ENCODE measurements around the gene CACNA2D1. TPM values are rescaled to one million over a fixed set of nuclear protein-coding genes. Genes with fewer than 3 reads are reported as not detected.
A peak's percentile ranks its signal among the peaks of the same experiment; 100 is the strongest.

The CACNA2D1 gene
- 10 to 100 TPM; 40.5 to 40.7 TPM for total RNA-seq
- polyA plus RNA-seq: 1 to 10 TPM; 4.5 to 8.0 TPM
- long read RNA-seq, donor 1, partial matches to known transcripts: 7 of 22 reads
- long read RNA-seq, donor 1, other reads (novel, unspliced or antisense): 15 of 22 reads
- long read RNA-seq, donor 2, partial matches to known transcripts: 4 of 24 reads
- long read RNA-seq, donor 2, other reads (novel, unspliced or antisense): 20 of 24 reads

DNA sequence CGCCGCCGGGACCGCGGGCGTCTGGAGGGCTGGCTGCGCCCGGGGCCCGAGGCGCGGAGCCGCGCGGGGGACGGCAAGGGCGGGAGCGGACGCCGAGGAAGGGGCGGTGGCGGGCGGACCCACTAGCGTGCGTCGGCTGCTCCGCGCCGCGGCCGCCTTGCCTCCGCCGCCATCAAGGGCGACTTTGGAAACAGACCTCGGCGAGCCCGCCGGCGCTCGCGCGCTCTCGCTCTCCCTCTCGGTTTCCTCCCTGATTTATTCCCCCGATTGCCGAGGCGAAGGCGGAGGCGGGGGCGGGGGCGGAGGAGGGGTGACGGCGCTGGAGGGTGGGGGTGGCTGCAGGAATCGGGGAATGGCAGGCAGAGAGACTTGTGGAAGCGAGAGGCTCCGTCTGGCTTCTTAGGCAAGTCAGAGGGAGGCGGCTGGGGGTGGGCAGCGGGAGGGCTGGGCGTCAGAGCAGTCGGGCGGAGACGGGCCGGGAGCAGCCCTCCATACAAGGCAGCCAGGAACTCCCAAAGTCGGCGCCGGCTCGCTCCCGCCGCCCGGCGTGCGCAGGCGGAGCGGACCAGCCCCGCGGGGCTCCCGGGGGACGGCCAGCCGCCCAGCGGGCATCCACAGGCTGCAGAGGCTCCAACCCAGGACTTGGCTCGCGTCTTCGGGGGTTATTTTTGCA, at the start of gene CACNA2D1:
CACNA2D1 (minus strand) TSS at position 231 of the 673 bp plus-strand sequence.
- no peaks in the 10 kb centered on the region for H3K36me3 ChIP-seq (ENCODE audit: control insufficient read depth in 1 of 2, insufficient read depth in 2 of 2, low read length in 1 of 2)
- 0 to 1% methylated on average over 54 to 82 of the region's 82 CpGs for WGBS, 2 donors
- no peaks in the 10 kb centered on the region for H3K4me1 ChIP-seq (ENCODE audit: control insufficient read depth in 1 of 2, insufficient read depth in 2 of 2, low read length in 2 of 2)
- H3K27me3 ChIP-seq (ENCODE audit: control insufficient read depth in 1 of 2, insufficient read depth in 2 of 2, low read length in 1 of 2): no peaks in the 10 kb centered on the region
- H3K27ac ChIP-seq (ENCODE audit: low read depth in 1 of 2, low read length in 2 of 2): peak within 1 kb of the TSS; percentile 73 to 93
- ATAC-seq (ENCODE audit: low FRiP score): peak; percentile 95
- H3K4me3 ChIP-seq (ENCODE audit: low read length in 2 of 2): peak within 1 kb of the TSS; percentile 77 to 92
- intact Hi-C loops (cut with DNase I): no loop called here
- no peaks in the 10 kb centered on the region for H3K9me3 ChIP-seq (ENCODE audit: control insufficient read depth, low read length)
- peak; percentile 87 to 95 for DNase-seq

- Histone ChIP-seq H3K4me1 (ENCODE audit: control insufficient read depth in 1 of 2, insufficient read depth in 2 of 2, low read length in 2 of 2) (no peaks in the 10 kb centered on the region), H3K4me3 (ENCODE audit: low read length in 2 of 2) (no peak overlapping the region), H3K27ac (ENCODE audit: low read depth in 1 of 2, low read length in 2 of 2) (no peak overlapping the region), H3K27me3 (ENCODE audit: control insufficient read depth in 1 of 2, insufficient read depth in 2 of 2, low read length in 1 of 2) (no peaks in the 10 kb centered on the region), H3K36me3 (ENCODE audit: control insufficient read depth in 1 of 2, insufficient read depth in 2 of 2, low read length in 1 of 2) (no peaks in the 10 kb centered on the region), H3K9me3 (ENCODE audit: control insufficient read depth, low read length) (no peaks in the 10 kb centered on the region)
- WGBS, 2 donors: 76 to 83% methylated on average over 3 of the region's 3 CpGs
- ATAC-seq (ENCODE audit: low FRiP score): no peak
- no peak for DNase-seq
- intact Hi-C loops (cut with DNase I): loop anchor here (2.0 to 10.0 kb wide), 3 partner anchors 247 to 437 kb away; no protein-coding TSS in a partner anchor
Measured at GRCh38 chr7:82481499-82482097, 38.0 kb upstream of the CACNA2D1 start.

DNA sequence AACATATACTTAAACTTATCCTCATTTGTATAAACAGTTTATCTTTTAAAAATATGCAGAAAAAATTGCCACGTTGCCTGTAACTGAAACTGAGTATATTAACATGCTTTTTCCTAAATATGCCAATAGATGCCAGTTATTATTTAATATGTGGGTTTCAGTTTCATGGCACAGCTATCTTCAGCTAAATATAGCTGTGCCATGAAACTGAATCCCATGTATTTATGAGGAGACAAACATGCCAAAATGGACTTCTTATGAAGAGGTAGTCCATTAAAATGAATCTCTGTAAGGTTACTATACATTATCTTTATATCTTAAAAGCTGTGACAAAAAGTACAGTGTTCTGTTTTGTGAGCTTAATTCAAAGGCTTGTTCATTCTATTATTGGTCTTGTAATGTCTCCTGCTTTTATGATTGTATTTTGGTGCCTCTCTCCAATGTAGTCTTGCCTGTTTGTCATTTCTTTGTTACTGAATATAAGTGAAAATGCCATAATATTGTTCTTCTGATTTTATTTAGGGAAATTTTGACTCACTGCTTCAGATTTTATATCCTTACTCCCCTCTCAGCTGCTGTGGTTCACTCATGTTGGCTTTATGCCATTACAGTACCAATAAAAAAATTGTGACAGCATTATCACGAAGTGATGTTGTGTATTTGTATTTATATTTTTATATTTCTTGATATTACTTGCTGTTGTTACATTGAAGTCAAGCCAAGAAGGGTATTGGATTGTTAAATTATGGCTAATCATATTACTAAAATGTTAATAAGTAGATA, 34.3 kb upstream of the CACNA2D1 start:
- ATAC-seq (ENCODE audit: low FRiP score) (no peak), DNase-seq (no peak)
- Histone ChIP-seq H3K4me3 (ENCODE audit: low read length in 2 of 2) (no peak overlapping the region), H3K36me3 (ENCODE audit: control insufficient read depth in 1 of 2, insufficient read depth in 2 of 2, low read length in 1 of 2) (no peaks in the 10 kb centered on the region), H3K27ac (ENCODE audit: low read depth in 1 of 2, low read length in 2 of 2) (no peak overlapping the region), H3K4me1 (ENCODE audit: control insufficient read depth in 1 of 2, insufficient read depth in 2 of 2, low read length in 2 of 2) (no peaks in the 10 kb centered on the region), H3K27me3 (ENCODE audit: control insufficient read depth in 1 of 2, insufficient read depth in 2 of 2, low read length in 1 of 2) (no peaks in the 10 kb centered on the region), H3K9me3 (ENCODE audit: control insufficient read depth, low read length) (no peaks in the 10 kb centered on the region)
- intact Hi-C loops (cut with DNase I): no loop called here
- 28 to 35% methylated on average over 2 of the region's 2 CpGs for WGBS, 2 donors

GRCh38 chr7:82472966-82473365, 29.4 kb upstream of the CACNA2D1 start:
- H3K27ac ChIP-seq (ENCODE audit: low read depth in 1 of 2, low read length in 2 of 2): no peak overlapping the region
- no peak for DNase-seq
- no peak overlapping the region for H3K4me3 ChIP-seq (ENCODE audit: low read length in 2 of 2)
- ATAC-seq (ENCODE audit: low FRiP score): no peak
- WGBS, 2 donors: 92 to 94% methylated on average over 9 of the region's 9 CpGs
- no peaks in the 10 kb centered on the region for H3K27me3 ChIP-seq (ENCODE audit: control insufficient read depth in 1 of 2, insufficient read depth in 2 of 2, low read length in 1 of 2)
- H3K9me3 ChIP-seq (ENCODE audit: control insufficient read depth, low read length): no peaks in the 10 kb centered on the region
- intact Hi-C loops (cut with DNase I): no loop called here
- H3K4me1 ChIP-seq (ENCODE audit: control insufficient read depth in 1 of 2, insufficient read depth in 2 of 2, low read length in 2 of 2): no peaks in the 10 kb centered on the region
- H3K36me3 ChIP-seq (ENCODE audit: control insufficient read depth in 1 of 2, insufficient read depth in 2 of 2, low read length in 1 of 2): no peaks in the 10 kb centered on the region

- intact Hi-C loops (cut with DNase I): no loop called here
- Histone ChIP-seq H3K27me3 (ENCODE audit: control insufficient read depth in 1 of 2, insufficient read depth in 2 of 2, low read length in 1 of 2) (no peaks in the 10 kb centered on the region), H3K4me1 (ENCODE audit: control insufficient read depth in 1 of 2, insufficient read depth in 2 of 2, low read length in 2 of 2) (no peaks in the 10 kb centered on the region), H3K9me3 (ENCODE audit: control insufficient read depth, low read length) (no peaks in the 10 kb centered on the region), H3K4me3 (ENCODE audit: low read length in 2 of 2) (no peak overlapping the region), H3K36me3 (ENCODE audit: control insufficient read depth in 1 of 2, insufficient read depth in 2 of 2, low read length in 1 of 2) (no peaks in the 10 kb centered on the region), H3K27ac (ENCODE audit: low read depth in 1 of 2, low read length in 2 of 2) (no peak overlapping the region)
- DNase-seq (no peak), ATAC-seq (ENCODE audit: low FRiP score) (no peak)
- 79 to 85% methylated on average over 6 of the region's 6 CpGs for WGBS, 2 donors
Measured at GRCh38 chr7:82471351-82472020, 27.9 kb upstream of the CACNA2D1 start.

DNA sequence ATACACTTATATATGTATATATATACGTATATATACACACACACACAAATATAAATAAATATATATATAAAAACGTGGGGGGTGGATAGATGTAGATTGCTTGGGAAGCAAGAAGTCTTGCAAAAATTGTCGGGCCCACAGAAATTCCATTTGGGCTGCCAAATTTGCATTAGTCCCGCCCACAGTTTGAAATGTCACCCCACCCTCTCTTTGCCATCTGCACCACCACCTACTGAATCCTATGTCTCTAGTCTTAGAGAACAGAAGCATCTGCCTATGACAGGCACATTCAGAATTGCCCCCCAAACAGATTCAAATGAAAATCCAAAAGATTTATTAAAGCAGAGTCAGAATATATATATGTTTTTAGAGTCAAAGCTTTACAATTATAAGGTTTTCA, 25.6 kb upstream of the CACNA2D1 start:
- no peak overlapping the region for H3K27ac ChIP-seq (ENCODE audit: low read depth in 1 of 2, low read length in 2 of 2)
- intact Hi-C loops (cut with DNase I): no loop called here
- H3K4me3 ChIP-seq (ENCODE audit: low read length in 2 of 2): no peak overlapping the region
- 72 to 74% methylated on average over 4 of the region's 4 CpGs for WGBS, 2 donors
- DNase-seq (no peak), ATAC-seq (ENCODE audit: low FRiP score) (no peak)
- H3K36me3 ChIP-seq (ENCODE audit: control insufficient read depth in 1 of 2, insufficient read depth in 2 of 2, low read length in 1 of 2): no peaks in the 10 kb centered on the region
- no peaks in the 10 kb centered on the region for H3K9me3 ChIP-seq (ENCODE audit: control insufficient read depth, low read length)
- H3K4me1 ChIP-seq (ENCODE audit: control insufficient read depth in 1 of 2, insufficient read depth in 2 of 2, low read length in 2 of 2): no peaks in the 10 kb centered on the region
- no peaks in the 10 kb centered on the region for H3K27me3 ChIP-seq (ENCODE audit: control insufficient read depth in 1 of 2, insufficient read depth in 2 of 2, low read length in 1 of 2)

- Histone ChIP-seq H3K4me3 (ENCODE audit: low read length in 2 of 2) (no peak overlapping the region), H3K9me3 (ENCODE audit: control insufficient read depth, low read length) (no peaks in the 10 kb centered on the region), H3K27ac (ENCODE audit: low read depth in 1 of 2, low read length in 2 of 2) (no peak overlapping the region), H3K36me3 (ENCODE audit: control insufficient read depth in 1 of 2, insufficient read depth in 2 of 2, low read length in 1 of 2) (no peaks in the 10 kb centered on the region), H3K4me1 (ENCODE audit: control insufficient read depth in 1 of 2, insufficient read depth in 2 of 2, low read length in 2 of 2) (no peaks in the 10 kb centered on the region), H3K27me3 (ENCODE audit: control insufficient read depth in 1 of 2, insufficient read depth in 2 of 2, low read length in 1 of 2) (no peaks in the 10 kb centered on the region)
- no peak for DNase-seq
- intact Hi-C loops (cut with DNase I): no loop called here
- WGBS, 2 donors: 67 to 70% methylated on average over 3 of the region's 3 CpGs
- ATAC-seq (ENCODE audit: low FRiP score): no peak
Measured at GRCh38 chr7:82468435-82468834, 24.9 kb upstream of the CACNA2D1 start.

DNA sequence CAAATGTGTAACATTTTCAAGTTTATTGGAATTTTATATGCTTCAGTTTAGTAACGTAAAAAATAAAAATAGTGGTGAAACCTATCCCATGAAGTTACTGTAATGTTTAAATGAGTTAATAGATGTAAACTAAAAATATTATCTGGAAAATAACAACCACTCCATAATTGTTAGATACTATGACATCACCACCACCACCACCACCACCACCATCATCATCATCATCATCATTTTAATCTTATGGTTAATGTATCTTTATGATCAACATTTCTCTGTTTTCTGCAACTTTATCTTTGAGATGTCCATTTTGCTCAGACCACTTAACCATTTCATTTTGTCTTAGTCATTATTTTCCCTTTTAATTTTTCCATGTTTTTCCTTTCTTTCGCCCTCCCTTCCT, 23.4 kb upstream of the CACNA2D1 start:
- DNase-seq: no peak
- 72 to 91% methylated on average over 2 of the region's 2 CpGs for WGBS, 2 donors
- Histone ChIP-seq H3K4me1 (ENCODE audit: control insufficient read depth in 1 of 2, insufficient read depth in 2 of 2, low read length in 2 of 2) (no peaks in the 10 kb centered on the region), H3K4me3 (ENCODE audit: low read length in 2 of 2) (no peak overlapping the region), H3K27me3 (ENCODE audit: control insufficient read depth in 1 of 2, insufficient read depth in 2 of 2, low read length in 1 of 2) (no peaks in the 10 kb centered on the region), H3K27ac (ENCODE audit: low read depth in 1 of 2, low read length in 2 of 2) (no peak overlapping the region), H3K9me3 (ENCODE audit: control insufficient read depth, low read length) (no peaks in the 10 kb centered on the region), H3K36me3 (ENCODE audit: control insufficient read depth in 1 of 2, insufficient read depth in 2 of 2, low read length in 1 of 2) (no peaks in the 10 kb centered on the region)
- ATAC-seq (ENCODE audit: low FRiP score): no peak
- intact Hi-C loops (cut with DNase I): no loop called here
